Suprapubic skin (tissue), 4 donors: ENCODE measurements around the gene DRC3. TPM values are rescaled to one million over a fixed set of nuclear protein-coding genes. Genes with fewer than 3 reads are reported as not detected.

ENCODE experiments used
- DNase-seq, 2 donors: peaks; one replicate each; pipeline ENCODE4 v3.0.0-alpha.2; 2019; ENCODE audit warnings: low spot score in 2 of 2
- H3K27ac ChIP-seq: fragments of 200-600 bp; sonication (generic); one replicate; pipeline ENCODE4 v1.5.1; 2019
- H3K27me3 ChIP-seq: fragments of 200-600 bp; sonication (generic); one replicate; pipeline ENCODE4 v1.5.1; 2019
- H3K36me3 ChIP-seq: fragments of 200-600 bp; sonication (generic); one replicate; pipeline ENCODE4 v1.5.1; 2019
- H3K4me1 ChIP-seq: fragments of 200-600 bp; sonication (generic); one replicate; pipeline ENCODE4 v1.5.1; 2019
- H3K4me3 ChIP-seq: fragments of 200-600 bp; sonication (generic); one replicate; pipeline ENCODE4 v1.5.1; 2019; ENCODE audit warnings: mild to moderate bottlenecking
- H3K9me3 ChIP-seq: fragments of 200-600 bp; sonication (generic); one replicate; pipeline ENCODE4 v1.5.1; 2019
- EP300 ChIP-seq: sonication (generic); formaldehyde crosslinking; IDR thresholded peaks from one replicate; pipeline ENCODE4 v1.6.1; 2017; ENCODE audit warnings: antibody characterized with exemption
- POLR2A ChIP-seq, 2 donors: fragments of 450-650 bp; IDR thresholded peaks; one replicate each; pipeline ENCODE4 v1.6.1; 2017; ENCODE audit warnings: antibody characterized with exemption in 2 of 2, mild to moderate bottlenecking in 2 of 2, moderate library complexity in 2 of 2
- POLR2AphosphoS5 ChIP-seq, 3 donors: sonication (generic); formaldehyde crosslinking; IDR thresholded peaks; one replicate each; pipeline ENCODE4 v1.6.1; 2017; ENCODE audit warnings: antibody characterized with exemption in 3 of 3
- WGBS: methylation state at CpG from one replicate; pipeline ENCODE4 v1.1.5; 2018; 5-methylcytosine and 5-hydroxymethylcytosine counted together
- total RNA-seq, 4 donors: library from RNA; depleted of rRNA; stranded (reverse); fragments of >200 nt; gene quantifications; one replicate each; pipeline ENCODE4 v1.1.0, GENCODE V29; 2016
- TF ChIP-seq, protein P1 (sequence below), 2 donors: fragments of 200-600 bp in 1 of 2; fragments of 450-650 bp in 1 of 2; sonication (generic) in 1 of 2; IDR thresholded peaks; one replicate each; pipeline ENCODE4 v1.5.1; 2016 to 2019; ENCODE audit warnings: antibody characterized with exemption in 2 of 2, mild to moderate bottlenecking in 1 of 2, moderate library complexity in 1 of 2

DRC3 gene
- total RNA-seq, 4 donors from 2014 or later, result 2.0 to 10.6 (median 5.5) TPM

DNA sequence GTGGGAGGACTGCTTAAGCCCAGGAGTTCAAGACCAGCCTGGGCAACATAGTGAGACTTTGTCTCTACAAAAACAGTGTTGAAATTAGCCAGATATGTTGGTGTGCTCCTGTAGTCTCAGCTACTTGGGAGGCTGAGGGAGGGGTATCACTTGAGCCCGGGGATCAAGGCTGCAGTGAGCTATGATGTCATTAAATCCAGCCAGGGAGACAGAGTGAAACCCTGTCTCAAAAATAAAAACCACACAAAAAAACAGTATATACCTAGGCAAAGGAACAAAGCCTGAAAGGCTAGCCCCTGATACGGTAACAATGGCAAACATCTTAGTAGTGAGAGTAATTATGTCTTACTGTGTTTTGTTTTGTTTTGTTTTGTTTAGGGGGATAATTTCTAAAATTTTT is 38.4 kb upstream of the DRC3 start:
- Histone ChIP-seq H3K4me1 (peaks cover 63% of the 10 kb centered on the region), H3K27me3 (no peaks in the 10 kb centered on the region), H3K36me3 (no peaks in the 10 kb centered on the region), H3K27ac (no peak overlapping the region), H3K9me3 (no peaks in the 10 kb centered on the region), H3K4me3 (no peak overlapping the region)
- TF ChIP-seq POLR2AphosphoS5 (IDR thresholded peaks at IDR 0.05) (no peak), POLR2A (IDR thresholded peaks at IDR 0.05) (no peak), EP300 (no peak)
- TF ChIP-seq, protein P1, sequence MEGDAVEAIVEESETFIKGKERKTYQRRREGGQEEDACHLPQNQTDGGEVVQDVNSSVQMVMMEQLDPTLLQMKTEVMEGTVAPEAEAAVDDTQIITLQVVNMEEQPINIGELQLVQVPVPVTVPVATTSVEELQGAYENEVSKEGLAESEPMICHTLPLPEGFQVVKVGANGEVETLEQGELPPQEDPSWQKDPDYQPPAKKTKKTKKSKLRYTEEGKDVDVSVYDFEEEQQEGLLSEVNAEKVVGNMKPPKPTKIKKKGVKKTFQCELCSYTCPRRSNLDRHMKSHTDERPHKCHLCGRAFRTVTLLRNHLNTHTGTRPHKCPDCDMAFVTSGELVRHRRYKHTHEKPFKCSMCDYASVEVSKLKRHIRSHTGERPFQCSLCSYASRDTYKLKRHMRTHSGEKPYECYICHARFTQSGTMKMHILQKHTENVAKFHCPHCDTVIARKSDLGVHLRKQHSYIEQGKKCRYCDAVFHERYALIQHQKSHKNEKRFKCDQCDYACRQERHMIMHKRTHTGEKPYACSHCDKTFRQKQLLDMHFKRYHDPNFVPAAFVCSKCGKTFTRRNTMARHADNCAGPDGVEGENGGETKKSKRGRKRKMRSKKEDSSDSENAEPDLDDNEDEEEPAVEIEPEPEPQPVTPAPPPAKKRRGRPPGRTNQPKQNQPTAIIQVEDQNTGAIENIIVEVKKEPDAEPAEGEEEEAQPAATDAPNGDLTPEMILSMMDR (IDR thresholded peaks at IDR 0.05), result no peak
- DNase-seq, result no peak
- WGBS, result 89% methylated on average over 2 of the region's 2 CpGs

DNA sequence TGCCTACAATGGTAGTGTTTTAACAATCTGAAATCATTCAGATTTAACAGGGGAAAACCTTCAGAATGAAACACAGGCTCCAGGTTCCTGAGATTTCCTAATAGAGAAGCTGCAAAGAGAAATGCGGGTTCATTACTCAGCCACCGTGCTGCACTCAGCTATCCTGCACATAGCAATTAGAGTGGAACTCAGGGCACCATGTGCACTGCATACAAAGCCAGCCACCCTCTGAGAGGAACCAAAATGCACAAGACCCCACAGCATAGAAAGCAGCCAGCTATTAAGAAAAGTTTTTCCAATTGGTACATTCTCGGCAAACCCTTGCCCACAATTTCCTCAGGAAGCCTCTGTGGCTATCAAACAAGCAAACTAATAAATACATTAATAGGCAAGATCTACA is 37.9 kb upstream of the DRC3 start:
- WGBS, result 77% methylated on average over 3 of the region's 3 CpGs
- Histone ChIP-seq H3K9me3 (no peaks in the 10 kb centered on the region), H3K27ac (no peak overlapping the region), H3K36me3 (no peaks in the 10 kb centered on the region), H3K27me3 (no peaks in the 10 kb centered on the region), H3K4me1 (peaks cover 60% of the 10 kb centered on the region), H3K4me3 (no peak overlapping the region)
- TF ChIP-seq POLR2A (IDR thresholded peaks at IDR 0.05), result no peak
- TF ChIP-seq EP300, result no peak
- TF ChIP-seq POLR2AphosphoS5 (IDR thresholded peaks at IDR 0.05), result no peak
- TF ChIP-seq, protein P1 (IDR thresholded peaks at IDR 0.05), result no peak
- DNase-seq, result no peak

DNA sequence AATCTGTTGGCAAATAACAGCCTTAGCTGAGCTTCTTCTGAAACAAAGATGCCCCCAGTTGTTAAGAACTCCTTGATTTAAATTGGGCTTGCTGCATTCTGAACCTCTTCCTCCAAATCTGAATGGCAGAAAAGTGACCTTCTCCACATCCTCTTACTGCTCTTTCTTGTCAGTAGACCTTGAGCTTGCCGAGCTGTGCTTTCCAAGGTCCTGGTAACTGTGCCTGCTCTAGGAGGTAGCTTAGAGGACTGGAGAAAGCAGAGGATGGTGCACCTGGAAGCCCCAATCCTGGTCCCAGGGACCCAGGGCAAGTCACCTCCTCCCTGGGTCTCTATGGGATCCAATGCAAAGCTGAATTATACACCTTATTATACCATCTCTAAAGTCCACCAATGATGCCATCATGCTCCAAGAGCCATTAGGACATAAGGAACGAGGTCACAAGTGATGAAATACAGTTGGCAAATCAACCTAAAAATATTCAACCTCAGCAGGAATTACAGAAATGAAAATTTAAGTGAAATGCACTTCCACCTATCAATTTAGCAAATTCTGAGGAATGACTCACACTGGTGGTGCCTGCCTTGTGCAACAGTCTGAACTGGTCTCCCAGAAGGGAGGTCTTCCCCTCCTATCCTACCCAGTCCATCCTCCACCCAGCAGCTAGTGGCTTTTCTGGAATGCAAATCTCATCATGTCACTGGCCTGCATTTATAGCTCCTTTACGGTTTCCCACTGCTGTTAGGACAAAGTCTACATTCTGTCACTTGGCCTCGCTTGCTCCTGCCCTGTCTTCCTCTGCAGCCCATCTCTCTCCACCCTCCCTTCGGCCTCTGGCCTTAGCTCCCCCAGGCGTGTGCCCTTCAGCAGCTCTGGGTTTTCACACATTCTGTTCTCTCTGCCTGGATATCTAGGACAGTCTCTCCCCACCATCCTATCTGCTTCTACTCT is 37.1 kb upstream of the DRC3 start:
- TF ChIP-seq POLR2AphosphoS5 (IDR thresholded peaks at IDR 0.05) (peak in 1 of 3 donors; percentile 33), EP300 (no peak)
- Histone ChIP-seq H3K9me3 (no peaks in the 10 kb centered on the region), H3K36me3 (no peaks in the 10 kb centered on the region), H3K4me1 (peaks cover 61% of the 10 kb centered on the region), H3K27ac (no peak overlapping the region), H3K4me3 (no peak overlapping the region), H3K27me3 (no peaks in the 10 kb centered on the region)
- WGBS, result 72% methylated on average over 6 of the region's 6 CpGs
- peak in 1 of 2 donors; percentile 83 for DNase-seq

GRCh38 chr17:17937201-17937853 is 35.3 kb upstream of the DRC3 start:
- Histone ChIP-seq H3K9me3 (no peaks in the 10 kb centered on the region), H3K36me3 (no peaks in the 10 kb centered on the region), H3K4me1 (peaks cover 73% of the 10 kb centered on the region), H3K27me3 (no peaks in the 10 kb centered on the region), H3K4me3 (no peak overlapping the region), H3K27ac (peak overlapping the region; percentile 44)
- TF ChIP-seq, protein P1 (IDR thresholded peaks at IDR 0.05), result no peak
- no peak for TF ChIP-seq POLR2AphosphoS5 (IDR thresholded peaks at IDR 0.05)
- TF ChIP-seq EP300, result no peak
- no peak for TF ChIP-seq POLR2A (IDR thresholded peaks at IDR 0.05)
- WGBS, result 65% methylated on average over 4 of the region's 4 CpGs
- DNase-seq, result no peak

DNA sequence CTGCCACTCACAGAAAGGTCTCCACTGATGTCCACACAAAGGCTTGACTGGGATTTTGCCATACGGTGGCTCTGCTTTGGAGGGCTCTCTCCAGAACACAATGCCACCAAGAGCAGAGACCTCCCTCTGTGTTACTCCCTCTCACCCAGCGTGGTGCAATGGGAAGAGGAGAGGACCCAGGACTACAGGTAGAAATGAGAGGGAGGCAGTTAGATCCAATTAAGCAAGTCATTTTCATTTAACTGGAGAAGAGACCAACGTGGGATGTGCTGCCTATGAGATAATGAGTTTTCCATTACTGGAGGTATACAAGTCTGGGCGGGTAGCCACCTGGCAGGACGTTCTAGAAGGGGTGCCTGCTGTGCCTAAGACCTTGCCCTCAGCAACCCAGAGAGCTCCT is 34.7 kb upstream of the DRC3 start:
- Histone ChIP-seq H3K27ac (peak overlapping the region; percentile 44), H3K36me3 (no peaks in the 10 kb centered on the region), H3K4me1 (peaks cover 77% of the 10 kb centered on the region), H3K27me3 (no peaks in the 10 kb centered on the region), H3K4me3 (no peak overlapping the region), H3K9me3 (no peaks in the 10 kb centered on the region)
- DNase-seq, result no peak
- WGBS, result 75% methylated on average over 5 of the region's 5 CpGs
- no peak for TF ChIP-seq POLR2A (IDR thresholded peaks at IDR 0.05)
- TF ChIP-seq EP300, result no peak
- TF ChIP-seq, protein P1 (IDR thresholded peaks at IDR 0.05), result no peak
- TF ChIP-seq POLR2AphosphoS5 (IDR thresholded peaks at IDR 0.05), result no peak
